ENCODE measurements around the gene DMD. TPM values are rescaled to one million over a fixed set of nuclear protein-coding genes. Genes with fewer than 3 reads are reported as not detected.

The DMD gene
- total and polyA plus RNA-seq, 2 of the 13 experiments (the other 11 are each of a cell fraction or from before 2014, with no cell fraction given) = 17.6 to 25.9 TPM

- TF ChIP-seq ONECUT2 (CRISPR knock-in tag; IDR thresholded peaks at IDR 0.05) (peak; percentile 68), ARID3A (IDR thresholded peaks at IDR 0.05; ENCODE audit: low read depth, low read length) (peak; percentile 72), FOXO1 (CRISPR knock-in tag; IDR thresholded peaks at IDR 0.05) (peak; percentile 14; the same call in 1 of the 2 replicates), MED1 (CRISPR knock-in tag; IDR thresholded peaks at IDR 0.05) (peak; percentile 48; the same call in 1 of the 2 replicates), GATAD2A (CRISPR knock-in tag; IDR thresholded peaks at IDR 0.05) (peak; percentile 78), ZNF644 (CRISPR knock-in tag; IDR thresholded peaks at IDR 0.05; ENCODE audit: low read depth) (no peak), FOXP1 (IDR thresholded peaks at IDR 0.05) (no peak), FOXP1 (CRISPR knock-in tag; IDR thresholded peaks at IDR 0.05) (peak; percentile 77; the same call in 1 of the 2 replicates), ZNF468 (CRISPR knock-in tag; IDR thresholded peaks at IDR 0.05) (no peak), THAP11 (CRISPR knock-in tag; IDR thresholded peaks at IDR 0.05) (no peak), HDAC6 (IDR thresholded peaks at IDR 0.05; ENCODE audit: low read depth, low read length) (no peak), SOX13 (IDR thresholded peaks at IDR 0.05) (peak; percentile 57; the same call in 1 of the 2 replicates), SOX13 (CRISPR knock-in tag; conservative IDR thresholded peaks at IDR 0.05 in 1 of 2, IDR thresholded peaks at IDR 0.05 in 1 of 2) (peak in 1 of 2 experiments; percentile 87; a peak in 2 of 4 replicates), NFIC (IDR thresholded peaks at IDR 0.05; ENCODE audit: low read length) (peak; percentile 78; the same call in 1 of the 2 replicates), FOSL2 (CRISPR knock-in tag; IDR thresholded peaks at IDR 0.05) (peak; percentile 24; the same call in 1 of the 2 replicates), FOXA3 (CRISPR knock-in tag; IDR thresholded peaks at IDR 0.05) (peak; percentile 76), ATF7-NPFF (CRISPR knock-in tag; IDR thresholded peaks at IDR 0.05; ENCODE audit: low read depth) (no peak), KMT2B (CRISPR knock-in tag; IDR thresholded peaks at IDR 0.05) (0 out of 2 replicates have a peak, but pooled peaks have one; percentile 16), ARHGAP35 (CRISPR knock-in tag; IDR thresholded peaks at IDR 0.05; ENCODE audit: borderline replicate concordance) (no peak), ATM (IDR thresholded peaks at IDR 0.05; ENCODE audit: borderline replicate concordance) (0 out of 2 replicates have a peak, but pooled peaks have one; percentile 57), CEBPG (CRISPR knock-in tag; IDR thresholded peaks at IDR 0.05) (peak; percentile 68), SMARCE1 (IDR thresholded peaks at IDR 0.05; ENCODE audit: borderline replicate concordance) (no peak), HNRNPLL (IDR thresholded peaks at IDR 0.05; ENCODE audit: low read depth, low read length, poor library complexity, severe bottlenecking) (no peak)
- TF ChIP-seq, protein P1, sequence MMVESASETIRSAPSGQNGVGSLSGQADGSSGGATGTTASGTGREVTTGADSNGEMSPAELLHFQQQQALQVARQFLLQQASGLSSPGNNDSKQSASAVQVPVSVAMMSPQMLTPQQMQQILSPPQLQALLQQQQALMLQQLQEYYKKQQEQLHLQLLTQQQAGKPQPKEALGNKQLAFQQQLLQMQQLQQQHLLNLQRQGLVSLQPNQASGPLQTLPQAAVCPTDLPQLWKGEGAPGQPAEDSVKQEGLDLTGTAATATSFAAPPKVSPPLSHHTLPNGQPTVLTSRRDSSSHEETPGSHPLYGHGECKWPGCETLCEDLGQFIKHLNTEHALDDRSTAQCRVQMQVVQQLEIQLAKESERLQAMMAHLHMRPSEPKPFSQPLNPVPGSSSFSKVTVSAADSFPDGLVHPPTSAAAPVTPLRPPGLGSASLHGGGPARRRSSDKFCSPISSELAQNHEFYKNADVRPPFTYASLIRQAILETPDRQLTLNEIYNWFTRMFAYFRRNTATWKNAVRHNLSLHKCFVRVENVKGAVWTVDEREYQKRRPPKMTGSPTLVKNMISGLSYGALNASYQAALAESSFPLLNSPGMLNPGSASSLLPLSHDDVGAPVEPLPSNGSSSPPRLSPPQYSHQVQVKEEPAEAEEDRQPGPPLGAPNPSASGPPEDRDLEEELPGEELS (CRISPR knock-in tag; IDR thresholded peaks at IDR 0.05) = peak; percentile 86
- TF ChIP-seq, protein P2, sequence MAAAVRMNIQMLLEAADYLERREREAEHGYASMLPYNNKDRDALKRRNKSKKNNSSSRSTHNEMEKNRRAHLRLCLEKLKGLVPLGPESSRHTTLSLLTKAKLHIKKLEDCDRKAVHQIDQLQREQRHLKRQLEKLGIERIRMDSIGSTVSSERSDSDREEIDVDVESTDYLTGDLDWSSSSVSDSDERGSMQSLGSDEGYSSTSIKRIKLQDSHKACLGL (CRISPR knock-in tag; IDR thresholded peaks at IDR 0.05) = no peak
- TF ChIP-seq, protein P3, sequence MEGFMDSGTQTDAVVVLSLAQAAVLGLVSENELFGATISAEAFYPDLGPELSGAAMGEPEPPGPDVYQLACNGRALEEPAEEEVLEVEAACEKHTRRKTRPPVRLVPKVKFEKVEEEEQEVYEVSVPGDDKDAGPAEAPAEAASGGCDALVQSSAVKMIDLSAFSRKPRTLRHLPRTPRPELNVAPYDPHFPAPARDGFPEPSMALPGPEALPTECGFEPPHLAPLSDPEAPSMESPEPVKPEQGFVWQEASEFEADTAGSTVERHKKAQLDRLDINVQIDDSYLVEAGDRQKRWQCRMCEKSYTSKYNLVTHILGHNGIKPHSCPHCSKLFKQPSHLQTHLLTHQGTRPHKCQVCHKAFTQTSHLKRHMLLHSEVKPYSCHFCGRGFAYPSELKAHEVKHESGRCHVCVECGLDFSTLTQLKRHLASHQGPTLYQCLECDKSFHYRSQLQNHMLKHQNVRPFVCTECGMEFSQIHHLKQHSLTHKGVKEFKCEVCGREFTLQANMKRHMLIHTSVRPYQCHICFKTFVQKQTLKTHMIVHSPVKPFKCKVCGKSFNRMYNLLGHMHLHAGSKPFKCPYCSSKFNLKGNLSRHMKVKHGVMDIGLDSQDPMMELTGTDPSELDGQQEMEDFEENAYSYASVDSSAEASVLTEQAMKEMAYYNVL (CRISPR knock-in tag; IDR thresholded peaks at IDR 0.05; ENCODE audit: borderline replicate concordance) = peak; percentile 43; the same call in 1 of the 2 replicates
Observed at GRCh38 chrX:31356275-31357212, 1854.8 kb downstream of the DMD start (continued).

Data from HepG2 (cell line).